ENCODE data around the gene CLDN9.

Gene CLDN9

GRCh38 chr16:2987833-2988232 is 24.9 kb upstream of the CLDN9 start:
- no peak for DNase-seq
- intact Hi-C loops (cut with DNase I): no loop called here

DNA sequence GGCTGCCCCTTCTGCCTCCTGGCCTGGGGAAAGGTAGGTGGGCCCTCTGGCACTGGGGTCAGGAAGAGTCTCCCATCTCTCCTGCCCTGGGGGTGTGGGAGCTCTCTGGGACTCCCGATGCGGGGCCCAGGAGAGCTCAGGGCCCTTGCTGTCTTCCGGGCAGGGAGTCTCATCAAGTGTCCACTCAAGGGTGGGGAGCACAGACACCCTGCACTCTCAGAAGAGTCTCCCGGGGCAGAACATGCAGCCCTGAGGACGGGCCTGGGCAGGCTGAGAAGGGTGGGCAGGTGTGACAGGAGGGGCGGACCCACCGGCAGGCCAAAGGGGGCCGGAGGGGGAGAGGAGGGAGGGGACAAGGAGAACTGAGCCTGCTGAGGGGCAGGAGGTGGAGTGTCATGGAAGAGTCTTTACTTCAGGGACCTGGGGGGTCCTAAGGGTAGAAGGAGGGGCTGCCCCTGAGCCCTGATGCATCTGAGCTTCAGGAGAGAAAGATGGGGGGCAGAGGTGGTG is 24.1 kb upstream of the CLDN9 start:
- intact Hi-C loops (cut with DNase I): no loop called here

GRCh38 chr16:2990891-2991290 is 21.8 kb upstream of the CLDN9 start:
- DNase-seq: no peak
- intact Hi-C loops (cut with DNase I): no loop called here

More for the DNA sequence above, 24.1 kb upstream of the CLDN9 start:
- DNase-seq: no peak

DNA sequence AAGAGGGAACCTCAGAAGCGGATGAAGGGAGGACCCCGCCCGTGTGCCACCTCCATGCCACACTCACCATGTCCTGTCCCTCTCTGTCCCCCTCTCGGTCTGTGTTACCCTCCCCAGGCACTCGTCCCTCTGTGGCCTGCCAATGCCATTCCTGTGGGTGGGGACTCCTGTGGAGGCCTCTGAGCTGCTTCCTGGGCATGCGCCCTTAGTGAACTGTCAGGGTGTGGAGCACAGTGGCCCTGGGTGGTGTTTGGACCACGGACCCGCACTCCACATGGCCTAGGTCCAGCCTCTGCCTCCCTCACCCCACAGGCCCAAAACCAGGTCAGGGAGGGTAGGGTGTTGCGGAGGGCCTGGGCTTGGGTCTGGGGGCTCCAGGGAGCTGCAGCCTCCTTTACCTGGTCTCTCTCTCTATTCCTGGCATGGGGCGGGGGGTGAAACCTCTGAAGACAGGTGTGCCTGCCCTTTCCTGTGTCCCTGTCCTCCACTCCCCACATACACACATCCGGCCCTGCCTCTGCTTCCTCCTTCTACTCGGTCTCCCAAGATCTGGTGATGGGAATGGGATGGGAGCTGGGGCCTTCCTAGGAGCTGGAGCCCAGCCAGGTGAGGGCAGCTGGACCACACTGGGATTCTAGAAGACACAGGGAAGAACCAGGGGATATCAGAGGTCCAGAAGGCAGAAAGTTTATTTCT is 21.0 kb upstream of the CLDN9 start:
- DNase-seq: no peak
- intact Hi-C loops (cut with DNase I): no loop called here

- intact Hi-C loops (cut with DNase I): no loop called here
- no peak for DNase-seq
Observed at GRCh38 chr16:2992383-2993081, 20.2 kb upstream of the CLDN9 start.

- no peak for DNase-seq
- intact Hi-C loops (cut with DNase I): no loop called here
Observed at GRCh38 chr16:2996298-2996697, 16.4 kb upstream of the CLDN9 start.

DNA sequence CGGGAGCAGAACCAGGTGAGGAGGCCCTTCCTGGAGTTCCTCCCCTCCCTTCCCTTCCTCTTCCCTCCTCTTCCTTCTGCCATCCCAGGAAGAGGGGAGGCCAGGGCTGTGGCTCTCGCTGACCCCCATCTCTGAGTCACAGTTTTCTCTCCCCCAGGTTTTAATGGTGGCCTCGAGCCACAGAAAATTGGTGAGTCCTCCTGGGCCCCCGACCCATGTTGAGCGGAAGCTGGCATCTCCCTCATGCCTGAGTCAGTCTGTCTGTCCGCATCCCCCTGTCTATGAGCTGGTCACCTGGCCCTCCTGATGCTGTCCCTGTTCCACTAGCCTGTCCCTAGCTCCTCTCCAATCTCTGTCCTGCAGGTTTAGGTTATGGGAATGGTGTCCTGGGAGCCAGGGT is 12.8 kb upstream of the CLDN9 start:
- intact Hi-C loops (cut with DNase I): no loop called here

DNA sequence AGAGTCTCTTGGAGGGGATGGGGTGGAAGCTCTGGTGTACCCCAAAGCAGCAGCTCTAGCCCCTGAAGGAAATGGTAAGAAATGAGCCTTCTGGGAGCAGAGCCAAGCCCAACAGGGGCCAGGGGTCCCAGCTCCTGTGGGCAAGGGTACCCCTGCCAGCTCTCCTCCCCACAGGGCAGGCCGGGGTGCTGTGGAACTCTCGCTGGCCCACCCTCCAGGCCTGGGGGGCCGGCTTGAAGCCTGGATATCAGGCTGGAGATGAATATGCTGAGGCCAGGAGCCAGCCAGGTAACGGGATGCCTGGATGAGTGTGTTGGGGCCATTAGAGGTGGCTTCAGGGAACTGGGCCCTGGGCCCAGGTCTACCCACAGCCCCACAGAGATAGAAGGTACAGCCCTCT is 12.2 kb upstream of the CLDN9 start:
- intact Hi-C loops (cut with DNase I): no loop called here
- no peak for DNase-seq

More for the DNA sequence above, 12.8 kb upstream of the CLDN9 start:
- no peak for DNase-seq

- intact Hi-C loops (cut with DNase I): no loop called here
- DNase-seq: no peak
Observed at GRCh38 chr16:3001316-3001715, 11.4 kb upstream of the CLDN9 start.

- intact Hi-C loops (cut with DNase I): loop anchor here (2.0 kb wide), 1 partner anchor 19 kb away; the partner anchor contains the start of gene HCFC1R1
- peak; percentile 92 to 99 (median 98) for DNase-seq
Observed at GRCh38 chr16:3003582-3004270, 9.0 kb upstream of the CLDN9 start.

GRCh38 chr16:3004319-3004718 is 8.4 kb upstream of the CLDN9 start:
- DNase-seq: peak in 2 of 42 donors; percentile 25 to 34
- intact Hi-C loops (cut with DNase I): loop anchor here (2.0 kb wide), 1 partner anchor 18 kb away; the partner anchor contains the start of gene HCFC1R1

GRCh38 chr16:3004781-3005284 is 7.9 kb upstream of the CLDN9 start:
- intact Hi-C loops (cut with DNase I): loop anchor here (2.0 kb wide), 1 partner anchor 18 kb away; the partner anchor contains the start of gene HCFC1R1
- no peak for DNase-seq

GRCh38 chr16:3007059-3007956 is 5.4 kb upstream of the CLDN9 start:
- intact Hi-C loops (cut with DNase I): no loop called here

GRCh38 chr16:3007957-3008689 is 4.6 kb upstream of the CLDN9 start:
- peak in 7 of 42 donors; percentile 14 to 51 (median 42) for DNase-seq
- intact Hi-C loops (cut with DNase I): no loop called here

More at GRCh38 chr16:3007059-3007956, 5.4 kb upstream of the CLDN9 start:
- no peak for DNase-seq

DNA sequence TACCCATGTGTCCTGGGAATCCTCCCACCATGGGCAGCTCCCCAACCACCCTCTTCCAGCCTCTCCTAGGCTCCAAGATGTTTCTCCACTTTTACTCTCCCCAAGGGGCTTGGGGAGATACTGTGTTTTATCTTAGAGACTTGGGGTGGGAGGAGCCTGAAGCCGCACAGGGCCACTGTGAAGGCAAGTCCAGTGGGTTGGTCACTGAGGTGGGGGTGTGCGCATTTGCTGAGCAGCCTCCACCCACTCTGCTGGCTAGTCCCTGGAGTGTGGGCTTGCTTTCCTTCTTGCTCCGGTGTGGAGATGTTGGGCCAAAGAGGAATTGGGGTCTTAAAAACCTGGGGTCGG is 4.1 kb upstream of the CLDN9 start:
- intact Hi-C loops (cut with DNase I): no loop called here
- DNase-seq: no peak

GRCh38 chr16:3009568-3010390 is 2.9 kb upstream of the CLDN9 start:
- DNase-seq: no peak
- intact Hi-C loops (cut with DNase I): no loop called here

- intact Hi-C loops (cut with DNase I): no loop called here
- DNase-seq: no peak
Observed at GRCh38 chr16:3010510-3010909, 2.2 kb upstream of the CLDN9 start.
